AG04449 (cell line): ENCODE measurements around the gene NET1.
"Not testable (repeated sequence)": the region's sequence is repeated elsewhere in the genome, so short reads cannot be mapped to it uniquely, and the experiment has no call there.

Experiments
- CTCF ChIA-PET: fragments of 350-600 bp; formaldehyde crosslinking; extraction: SDS; loops from one replicate; lab custom pipeline; 2021; ENCODE audit warnings: antibody characterized with exemption; lab: Yijun Ruan, JAX
- POLR2A ChIA-PET: fragments of 400-600, 350-600 bp; formaldehyde crosslinking; extraction: SDS; loops from one replicate; lab custom pipeline; 2020; ENCODE audit warnings: antibody characterized with exemption, inconsistent platforms; lab: Yijun Ruan, JAX
- DNase-seq: peaks from one replicate; pipeline ENCODE4 v3.0.0-alpha.2; 2010; ENCODE audit warnings: low read depth, low spot score
- H3K4me3 ChIP-seq: 2 replicates; pipeline ENCODE4 v1.5.1; 2011; ENCODE audit warnings: low read depth, mild to moderate bottlenecking, control low read depth, low read length
- CTCF ChIP-seq: IDR thresholded peaks from one replicate; pipeline ENCODE4 v1.5.1; 2011; ENCODE audit warnings: mild to moderate bottlenecking, moderate library complexity, low read length, control low read depth, inconsistent platforms; ENCODE audit not compliant: insufficient read depth; ENCODE audit errors: missing control alignments

Gene NET1

GRCh38 chr10:5469353-5470061 is 57.1 kb downstream of the NET1 start:
- no peak for DNase-seq
- H3K4me3 ChIP-seq, result no peak overlapping the region
- POLR2A ChIA-PET, result no interaction called here
- TF ChIP-seq CTCF, result no peak
- CTCF ChIA-PET, result interaction anchor here (1.1 kb wide), 1 partner anchor 36 kb away, joined by 3 read pairs; no protein-coding TSS in a partner anchor

- DNase-seq, result no peak
- TF ChIP-seq CTCF, result no peak
Observed at GRCh38 chr10:5470062-5470751, 57.9 kb downstream of the NET1 start.

DNA sequence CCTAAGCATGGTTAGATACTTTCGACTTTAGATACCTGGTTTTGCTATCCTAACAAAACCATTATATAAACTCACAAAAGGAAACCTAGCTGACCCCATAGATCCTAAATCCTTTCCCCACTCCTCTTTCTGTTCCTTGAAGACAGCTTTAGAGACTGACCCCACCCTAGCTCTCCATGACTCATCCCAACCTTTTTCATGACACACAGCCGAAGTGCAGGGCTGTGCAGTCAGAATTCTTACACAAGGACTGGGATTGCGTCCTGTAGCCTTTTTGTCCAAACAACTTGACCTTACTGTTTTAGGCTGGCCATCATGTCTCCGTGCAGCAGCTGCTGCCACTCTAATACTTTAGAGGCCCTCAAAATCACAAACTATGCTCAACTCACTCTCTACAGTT is 62.3 kb downstream of the NET1 start:
- CTCF ChIA-PET, DNase-seq, POLR2A ChIA-PET, H3K4me3 ChIP-seq: not testable (repeated sequence)

More at GRCh38 chr10:5470062-5470751, 57.9 kb downstream of the NET1 start:
- no peak overlapping the region for H3K4me3 ChIP-seq
- ChIA-PET CTCF (no interaction called here), POLR2A (no interaction called here)

- CTCF ChIA-PET, DNase-seq, H3K4me3 ChIP-seq, POLR2A ChIA-PET: not testable (repeated sequence)
Observed at GRCh38 chr10:5475088-5475487, 62.7 kb downstream of the NET1 start.

- DNase-seq, POLR2A ChIA-PET, H3K4me3 ChIP-seq: not testable (repeated sequence)
- CTCF ChIA-PET, result interaction anchor here (1.2 kb wide), 1 partner anchor 28 kb away, joined by 3 read pairs; no protein-coding TSS in a partner anchor
Observed at GRCh38 chr10:5475974-5476807, 63.8 kb downstream of the NET1 start.

DNA sequence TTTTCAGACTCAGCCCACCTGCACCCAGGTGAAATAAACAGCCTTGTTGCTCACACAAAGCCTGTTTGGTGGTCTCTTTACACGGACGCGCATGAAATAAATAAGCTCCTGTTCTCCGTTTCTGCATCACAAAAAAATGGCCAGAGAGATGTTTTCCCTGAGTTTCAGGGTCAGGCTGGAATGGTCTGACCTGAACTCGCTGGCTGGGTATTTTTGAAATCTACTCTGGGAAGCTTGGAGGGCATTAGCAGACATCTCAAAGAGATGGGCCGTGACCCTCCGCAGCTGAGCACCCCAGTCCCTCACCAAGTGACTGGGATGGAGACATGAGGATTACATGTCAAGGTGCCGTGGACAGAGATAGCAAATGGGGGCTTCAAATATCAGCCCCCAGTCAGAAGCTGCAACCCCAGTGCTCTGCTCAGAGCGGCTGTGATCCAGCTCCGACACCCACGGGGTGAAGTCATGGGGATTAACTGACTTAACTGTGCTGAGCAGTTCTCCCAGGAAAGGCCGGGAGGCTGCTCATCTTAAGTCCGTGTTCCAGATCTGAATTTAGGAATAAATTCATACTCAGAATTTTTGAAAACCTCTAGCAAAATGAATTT is 64.7 kb downstream of the NET1 start:
- H3K4me3 ChIP-seq, result no peak overlapping the region
- TF ChIP-seq CTCF, result no peak
- ChIA-PET CTCF (interaction anchor here (1.2 kb wide), 1 partner anchor 29 kb away, joined by 3 read pairs; no protein-coding TSS in a partner anchor), POLR2A (no interaction called here)
- no peak for DNase-seq

GRCh38 chr10:5477948-5478693 is 65.8 kb downstream of the NET1 start:
- no peak for DNase-seq
- CTCF ChIA-PET, result interaction anchor here (1.0 to 1.2 kb wide), 2 partner anchors 12 to 36 kb away, joined by 3 read pairs; no protein-coding TSS in a partner anchor
- H3K4me3 ChIP-seq, result no peak overlapping the region
- TF ChIP-seq CTCF, result no peak
- POLR2A ChIA-PET, result no interaction called here
